OCI-LY7 (cell line): ENCODE results near the gene RNF144B.

Experiments
- CTCF ChIP-seq: fragments of 200-600 bp; sonication (generic); conservative IDR thresholded peaks from 2 replicates; pipeline ENCODE4 v1.5.1; 2014; ENCODE audit warnings: mild to moderate bottlenecking, antibody characterized with exemption, low read length, moderate library complexity, mixed read lengths
- EZH2phosphoT487 ChIP-seq: fragments of 200-600 bp; sonication (generic); IDR thresholded peaks from 2 replicates; pipeline ENCODE4 v1.6.1; 2018; ENCODE audit warnings: low read depth, borderline replicate concordance, mild to moderate bottlenecking, mixed run types, antibody characterized with exemption, low read length, moderate library complexity, mixed read lengths

- TF ChIP-seq CTCF = no peak
- TF ChIP-seq EZH2phosphoT487 = no peak
These were observed 23.4 kb upstream of the RNF144B start for GRCh38 chr6:18363746-18364145.
